Effector CD4-positive, alpha-beta T cell (primary cell): ENCODE data around the gene AGPAT3.

Experiments
- DNase-seq: peaks from one replicate; pipeline ENCODE4 v3.0.0-alpha.2; 2020

AGPAT3 gene

GRCh38 chr21:43910460-43910859 lies 45.4 kb downstream of the AGPAT3 start:
- no peak for DNase-seq

DNA sequence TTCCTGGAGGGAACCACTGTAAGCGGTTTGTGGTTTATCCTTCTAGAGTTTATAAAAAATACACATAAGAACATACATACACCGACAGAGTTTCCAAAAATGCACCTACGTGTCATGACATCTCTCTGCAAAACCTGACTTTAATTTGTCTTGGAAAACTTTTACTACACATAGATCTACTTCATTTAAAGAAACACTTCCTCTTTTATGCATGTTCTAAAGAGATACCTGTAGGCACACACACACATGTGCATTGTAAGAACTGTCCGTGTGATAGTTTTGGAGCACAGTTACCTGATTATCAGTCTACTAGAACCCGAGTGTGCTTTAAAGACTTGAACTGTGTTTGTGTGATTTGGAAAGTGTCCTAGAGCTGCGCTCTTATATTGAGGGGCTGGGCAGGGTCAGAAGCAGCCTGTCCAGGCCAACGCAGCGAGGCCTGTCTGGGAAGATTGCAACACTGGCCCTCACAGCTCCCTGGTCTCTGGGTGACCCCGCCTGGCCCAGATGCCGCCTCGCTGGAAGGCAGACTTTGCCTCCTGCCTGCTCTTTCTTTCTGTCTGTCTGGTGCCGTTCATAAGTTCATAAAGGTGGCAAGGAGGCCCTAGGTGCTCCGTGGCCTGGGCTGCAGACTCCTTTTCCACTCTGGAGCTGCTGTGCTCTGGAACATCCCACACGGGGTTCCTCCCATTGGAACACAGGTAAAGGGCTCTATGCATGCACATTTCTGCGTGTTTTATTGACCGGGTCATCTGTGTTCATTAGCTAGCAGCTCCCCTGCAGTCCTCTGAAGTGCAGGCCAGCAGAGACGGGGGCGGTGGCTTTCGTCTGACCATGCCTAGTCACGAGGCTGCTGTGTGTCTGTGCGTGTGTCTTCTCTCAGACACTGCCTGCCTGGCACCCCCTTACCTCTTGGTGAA lies 46.3 kb downstream of the AGPAT3 start:
- no peak for DNase-seq

DNA sequence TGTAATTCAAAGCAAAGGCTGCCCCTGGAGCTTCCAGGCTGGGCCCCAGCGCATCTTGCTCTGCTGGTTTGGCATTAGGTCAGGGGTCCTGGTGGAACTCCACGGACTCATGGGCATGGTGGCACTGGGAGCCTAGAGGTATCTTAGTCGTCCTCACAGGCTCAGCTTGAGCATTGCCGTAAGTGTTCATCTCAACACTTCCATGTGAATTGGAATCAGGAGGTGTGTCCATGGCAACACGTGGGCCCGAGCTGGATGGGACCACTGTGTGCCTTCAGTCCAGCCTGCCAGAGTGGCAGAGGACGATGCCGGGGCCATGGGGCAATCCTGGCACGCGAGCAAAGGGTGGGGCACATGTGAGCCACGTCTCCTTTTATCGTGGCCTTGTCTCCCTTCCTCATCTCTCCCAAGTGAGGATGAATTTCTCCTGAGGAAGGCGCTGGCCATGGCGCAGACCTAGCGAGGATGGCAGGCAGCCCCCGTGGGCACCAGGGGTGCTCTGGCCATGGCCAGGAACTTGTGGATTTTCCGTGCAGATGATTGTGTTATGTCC lies 47.0 kb downstream of the AGPAT3 start:
- no peak for DNase-seq

DNA sequence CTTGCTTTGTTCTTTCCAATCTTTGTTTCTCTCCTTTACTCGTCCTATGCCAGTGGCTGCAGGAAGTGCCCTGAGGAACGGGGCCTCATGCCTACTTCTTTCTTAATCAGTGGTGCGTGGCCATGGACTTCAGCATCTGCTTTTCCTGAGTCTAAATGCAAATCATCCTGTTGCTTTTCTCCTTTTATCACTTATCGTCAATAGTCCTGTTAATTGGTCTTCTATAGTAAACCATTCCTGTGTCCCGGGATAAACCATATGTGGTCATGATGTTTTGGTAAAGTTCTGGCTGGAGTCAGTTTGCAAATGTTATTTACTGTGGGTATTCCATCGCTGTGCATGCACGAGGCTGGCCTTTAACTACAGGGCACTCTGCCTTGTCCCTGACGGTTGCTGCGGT lies 47.5 kb downstream of the AGPAT3 start:
- DNase-seq = no peak

GRCh38 chr21:43912910-43913309 lies 47.9 kb downstream of the AGPAT3 start:
- no peak for DNase-seq

- no peak for DNase-seq
Measured at GRCh38 chr21:43913928-43914327, 48.9 kb downstream of the AGPAT3 start.

- no peak for DNase-seq
Measured at GRCh38 chr21:43916076-43916475, 51.1 kb downstream of the AGPAT3 start.

DNA sequence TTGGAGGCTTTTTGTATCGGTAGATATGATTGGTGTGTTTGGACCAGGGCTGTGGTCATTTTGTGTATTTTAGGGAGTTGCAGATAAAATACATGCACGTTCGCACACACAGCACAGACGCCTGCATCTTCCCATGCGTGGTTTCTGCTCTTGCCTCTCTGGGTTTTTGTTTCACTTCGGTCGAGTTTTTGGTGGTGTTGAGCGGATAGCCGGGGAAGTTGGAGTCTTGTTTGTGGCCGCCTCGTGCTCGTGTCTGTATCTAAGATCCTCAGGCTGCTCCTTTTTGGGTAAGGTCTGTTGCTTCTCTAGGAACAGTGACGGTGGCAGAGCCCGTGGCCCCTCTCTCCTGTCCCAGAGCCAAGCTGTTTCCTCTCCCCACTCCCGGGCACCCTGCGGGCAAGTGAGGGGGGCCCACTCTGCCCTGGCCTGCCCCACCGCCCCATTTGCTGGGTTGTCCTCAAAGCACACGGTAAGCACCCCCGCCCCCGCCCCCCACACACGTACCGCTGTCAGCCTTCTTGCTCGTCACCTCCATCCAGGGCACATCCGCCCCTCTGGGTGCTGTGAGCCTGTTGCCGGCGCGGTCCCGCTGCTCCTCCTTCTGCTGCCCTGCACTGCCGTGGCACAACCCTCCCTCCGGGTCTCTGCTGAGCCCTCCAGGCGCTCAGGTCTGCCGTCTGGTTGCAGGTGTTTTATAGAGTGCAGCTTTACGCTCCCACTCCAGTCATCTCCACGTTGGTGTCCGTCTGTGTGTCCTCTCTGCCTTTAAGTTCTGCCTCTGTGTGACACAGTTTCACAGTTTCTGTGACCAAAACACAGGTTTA lies 51.9 kb downstream of the AGPAT3 start:
- DNase-seq = peak; percentile 59

DNA sequence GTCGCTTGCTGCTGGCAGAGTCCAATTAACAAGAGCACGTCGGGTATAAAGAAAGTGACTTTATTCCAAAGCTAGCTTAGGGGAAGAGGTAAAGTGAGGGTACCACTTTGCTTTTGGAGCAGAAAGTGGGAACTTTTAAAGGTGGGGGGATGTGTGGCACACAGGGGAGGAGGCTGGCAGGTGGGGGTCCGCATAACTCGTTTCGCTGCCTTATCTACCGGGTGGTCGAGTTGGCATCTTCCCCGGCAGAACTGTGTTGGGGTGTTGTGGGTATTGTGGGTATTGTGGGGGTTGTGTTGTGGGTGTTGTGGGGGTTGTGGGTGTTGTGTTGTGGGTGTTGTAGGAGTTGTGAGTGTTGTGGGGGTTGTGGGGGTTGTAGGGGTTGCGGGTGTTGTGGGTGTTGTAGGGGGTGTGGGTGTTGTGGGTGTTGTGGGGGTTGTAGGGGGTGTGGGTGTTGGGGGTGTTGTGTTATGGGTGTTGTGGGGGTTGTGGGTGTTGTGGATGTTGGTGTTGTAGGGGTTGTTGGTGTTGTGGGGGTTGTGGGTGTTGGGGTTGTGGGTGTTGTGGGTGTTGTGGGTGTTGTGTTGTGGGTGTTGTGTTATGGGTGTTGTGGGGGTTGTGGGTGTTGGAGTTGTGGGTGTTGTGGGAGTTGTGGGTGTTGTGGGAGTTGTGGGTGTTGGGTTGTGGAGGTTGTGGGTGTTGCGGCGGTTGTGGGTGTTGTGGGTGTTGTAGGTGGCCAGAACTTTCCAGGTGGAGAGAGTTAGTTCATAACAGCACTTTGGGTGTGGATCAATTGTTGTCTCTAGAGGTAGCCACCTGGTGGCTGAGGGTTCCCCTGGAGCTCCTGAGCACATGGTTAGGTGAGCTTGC lies 52.7 kb downstream of the AGPAT3 start:
- DNase-seq = no peak

GRCh38 chr21:43918385-43918947 lies 53.4 kb downstream of the AGPAT3 start:
- no peak for DNase-seq

DNA sequence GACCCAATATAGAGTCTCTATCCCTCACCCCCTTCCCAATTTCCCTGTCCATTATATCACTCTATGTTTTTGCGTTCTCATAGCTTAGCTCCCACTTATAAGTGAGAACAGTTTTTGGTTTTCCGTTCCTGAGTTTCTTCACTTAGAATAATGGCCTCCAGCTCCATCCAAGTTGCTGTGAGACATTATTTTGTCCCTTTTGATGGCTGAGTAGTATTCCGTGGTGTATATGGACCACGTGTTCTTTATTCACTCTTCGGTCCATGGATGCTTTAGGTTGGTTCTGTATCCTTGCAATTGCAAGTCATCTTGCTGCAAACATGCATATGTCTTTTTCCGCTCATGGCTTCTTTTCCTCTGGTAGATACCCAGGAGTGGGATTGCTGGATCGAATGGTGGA lies 54.3 kb downstream of the AGPAT3 start:
- no peak for DNase-seq

GRCh38 chr21:43919871-43920801 lies 55.1 kb downstream of the AGPAT3 start:
- no peak for DNase-seq

DNA sequence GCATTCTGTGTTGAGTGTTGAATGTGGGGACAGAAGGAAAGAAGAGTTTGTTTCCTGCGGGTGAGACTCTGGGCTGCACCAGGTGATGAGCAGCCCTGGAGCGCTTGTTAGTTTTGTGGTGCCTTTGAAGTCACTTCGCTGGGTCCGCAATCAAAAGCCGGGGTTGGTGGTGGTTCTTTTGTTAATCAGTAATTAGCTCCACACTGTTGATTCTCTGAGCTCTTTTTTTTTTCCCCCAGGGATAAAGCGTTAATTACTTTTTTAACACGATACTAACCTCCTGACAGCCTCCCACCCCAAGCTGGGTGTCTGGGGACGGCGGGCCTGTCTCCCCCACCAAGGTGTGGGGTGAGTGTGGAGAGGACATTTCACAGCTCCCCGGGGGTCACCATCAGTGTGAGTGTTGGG lies 56.6 kb downstream of the AGPAT3 start:
- DNase-seq = peak; percentile 24

DNA sequence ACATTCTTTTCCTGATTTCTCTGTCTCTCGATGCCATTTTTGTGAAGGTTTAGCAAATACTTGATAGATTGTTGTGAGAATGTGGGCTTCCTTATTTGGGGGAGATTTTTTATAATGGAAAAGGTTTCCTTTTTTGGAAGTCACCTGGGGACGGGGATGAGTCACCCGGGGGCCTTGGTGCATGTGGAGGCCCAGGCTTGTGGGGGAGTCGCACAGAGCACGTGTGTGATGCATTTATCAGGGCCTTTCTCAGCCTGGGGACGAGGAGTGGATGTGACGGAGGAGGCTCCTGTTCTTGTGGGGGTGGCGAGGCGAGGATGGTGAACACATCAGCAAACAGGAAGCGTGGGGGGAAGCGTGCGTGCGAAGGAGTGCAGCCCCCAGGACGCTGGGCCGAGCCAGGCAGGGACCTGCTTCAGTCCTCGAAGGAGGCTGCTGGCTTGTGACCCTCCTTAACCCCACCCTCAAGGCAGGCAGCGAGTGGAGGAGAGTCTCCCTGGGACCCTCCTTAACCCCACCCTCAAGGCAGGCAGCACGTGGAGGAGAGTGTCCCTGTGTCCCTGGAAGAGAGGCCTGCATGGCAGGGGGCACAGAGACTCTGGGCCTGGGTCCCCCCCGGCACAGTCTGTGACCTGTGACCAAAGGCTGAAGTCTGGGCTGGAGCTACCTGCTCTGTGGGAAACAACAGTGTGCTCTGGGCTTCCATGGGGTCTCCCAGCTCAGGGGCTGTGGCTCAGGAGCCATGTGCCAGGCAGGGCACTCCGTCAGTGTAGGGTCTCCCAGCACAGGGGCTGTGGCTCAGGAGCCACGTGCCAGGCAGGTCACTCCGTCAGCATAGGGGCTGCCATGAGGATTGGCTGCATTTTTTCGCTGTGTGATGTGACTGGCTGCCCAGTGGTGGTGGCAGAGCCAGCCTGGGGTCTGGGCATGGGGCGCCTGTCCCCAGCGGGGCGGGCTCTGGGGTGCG lies 57.2 kb downstream of the AGPAT3 start:
- peak; percentile 40 for DNase-seq

DNA sequence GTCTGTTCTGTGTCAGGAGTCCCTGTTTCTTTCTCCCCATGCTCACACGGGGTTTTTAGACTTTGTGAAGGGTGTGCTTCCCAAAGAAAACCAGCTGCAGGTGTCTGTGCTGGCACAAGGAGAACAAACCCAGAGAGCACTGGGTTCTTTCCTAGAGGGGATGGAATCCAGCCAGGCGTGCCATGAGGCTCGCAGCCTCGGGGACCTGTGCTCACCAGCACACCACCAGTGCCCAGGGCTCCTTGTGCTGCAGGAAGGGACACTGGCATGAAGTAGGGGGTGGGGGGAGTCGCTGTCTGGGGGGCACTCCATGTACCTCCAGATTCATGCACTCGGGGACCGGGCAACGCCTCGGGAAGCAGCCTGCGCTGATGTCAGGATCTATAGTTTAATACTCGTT lies 57.9 kb downstream of the AGPAT3 start:
- no peak for DNase-seq

DNA sequence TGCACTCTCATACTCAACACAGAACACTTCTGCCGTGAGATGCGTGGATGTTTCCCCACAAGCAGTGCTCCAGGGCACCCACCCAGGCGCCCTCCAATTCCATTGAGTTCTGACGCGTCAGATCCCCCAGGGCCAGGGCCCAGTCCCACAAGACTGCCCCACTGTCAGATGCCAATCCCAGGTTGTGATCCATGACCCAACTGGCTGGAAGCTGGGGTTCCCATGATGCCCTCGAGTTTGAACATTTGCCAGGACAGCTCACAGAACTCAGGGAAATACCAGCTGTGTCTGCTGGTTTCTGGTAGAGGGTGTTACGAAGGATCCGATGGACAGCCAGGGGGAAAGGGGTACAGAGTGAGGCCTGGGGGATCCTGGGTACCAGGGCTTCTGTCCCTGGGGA lies 58.4 kb downstream of the AGPAT3 start:
- no peak for DNase-seq

- no peak for DNase-seq
Measured at GRCh38 chr21:43924421-43925095, 59.5 kb downstream of the AGPAT3 start.

- DNase-seq = no peak
Measured at GRCh38 chr21:43925096-43925481, 60.1 kb downstream of the AGPAT3 start.

DNA sequence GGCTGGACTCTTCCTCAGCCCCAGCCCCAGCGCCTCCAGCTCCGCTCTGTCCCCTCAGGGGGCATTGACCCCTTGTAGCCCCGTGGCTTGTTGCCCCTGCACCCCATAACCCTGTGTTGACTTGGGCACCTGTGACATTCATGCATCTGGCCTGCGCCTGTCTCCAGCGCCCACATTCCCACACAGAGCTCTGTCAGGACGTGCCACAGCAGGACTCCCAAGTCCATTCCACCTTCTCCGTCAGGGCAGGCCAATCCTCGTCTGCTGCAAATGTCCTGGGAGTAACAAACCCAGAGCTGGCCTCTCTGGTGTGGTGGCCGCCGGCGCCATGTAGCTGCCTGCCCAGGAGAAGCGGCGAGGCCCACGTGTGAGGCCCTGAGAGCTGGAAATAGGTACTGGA lies 60.6 kb downstream of the AGPAT3 start:
- DNase-seq = no peak
